Mesenchymal stem cell (in vitro differentiated cells and primary cell): ENCODE data around the gene ZNF385A.

Experiments
- DNase-seq: peaks from one replicate; pipeline ENCODE4 v3.0.0-alpha.2; 2013
- H2AFZ ChIP-seq: one replicate; pipeline ENCODE4 v1.6.1; 2013; ENCODE audit warnings: low read depth, mild to moderate bottlenecking, control low read depth, inconsistent platforms, low read length, moderate library complexity
- H2AK5ac ChIP-seq: 2 replicates; pipeline ENCODE4 v1.6.1; 2013; ENCODE audit warnings: low read length, moderate library complexity, mild to moderate bottlenecking, inconsistent platforms; ENCODE audit not compliant: severe bottlenecking
- H2BK120ac ChIP-seq: one replicate; pipeline ENCODE4 v1.6.1; 2013; ENCODE audit warnings: low read depth, mild to moderate bottlenecking, inconsistent platforms, low read length, moderate library complexity
- H2BK12ac ChIP-seq, 2 experiments: one replicate each; pipeline ENCODE4 v1.6.1; 2013; ENCODE audit warnings: inconsistent platforms in 2 of 2, low read length in 2 of 2, mild to moderate bottlenecking in 2 of 2, moderate library complexity in 2 of 2, control low read depth in 1 of 2
- H2BK15ac ChIP-seq: one replicate; pipeline ENCODE4 v1.6.1; 2013; ENCODE audit warnings: mild to moderate bottlenecking, low read depth, inconsistent platforms; ENCODE audit not compliant: poor library complexity, severe bottlenecking
- H2BK5ac ChIP-seq: 2 replicates; pipeline ENCODE4 v1.6.1; 2013; ENCODE audit warnings: low read depth, mild to moderate bottlenecking, low read length, control low read depth, inconsistent platforms; ENCODE audit not compliant: poor library complexity, severe bottlenecking
- H3K14ac ChIP-seq, 2 experiments: one replicate each; pipeline ENCODE4 v1.6.1; 2013; ENCODE audit warnings: inconsistent platforms in 2 of 2, low read length in 2 of 2, control low read depth in 1 of 2, mild to moderate bottlenecking in 1 of 2, moderate library complexity in 1 of 2
- H3K18ac ChIP-seq, 2 experiments: one replicate each; pipeline ENCODE4 v1.6.1; 2013; ENCODE audit warnings: inconsistent platforms in 2 of 2, low read length in 2 of 2, control low read depth in 1 of 2, low read depth in 1 of 2, mild to moderate bottlenecking in 1 of 2
- H3K23ac ChIP-seq, 2 experiments: one replicate each; pipeline ENCODE4 v1.6.1; 2013; ENCODE audit warnings: inconsistent platforms in 2 of 2, low read length in 2 of 2, mild to moderate bottlenecking in 2 of 2, moderate library complexity in 2 of 2, control low read depth in 1 of 2
- H3K27ac ChIP-seq: 2 replicates; pipeline ENCODE4 v1.5.1; 2013; ENCODE audit warnings: mild to moderate bottlenecking, moderate library complexity, low read length, control low read depth, inconsistent platforms; ENCODE audit not compliant: poor library complexity, severe bottlenecking
- H3K27me3 ChIP-seq, 2 experiments: 2 replicates each; pipeline versions ENCODE4 v1.6.1 to v1.7.0; 2013; ENCODE audit warnings: low read length in 2 of 2, mild to moderate bottlenecking in 2 of 2, moderate library complexity in 2 of 2, control low read depth in 1 of 2, inconsistent platforms in 1 of 2; ENCODE audit not compliant: control insufficient read depth in 1 of 2, insufficient read depth in 1 of 2
- H3K36me3 ChIP-seq, 2 experiments: 2 replicates each; pipeline versions ENCODE4 v1.6.1 to v1.7.0; 2013; ENCODE audit warnings: low read length in 2 of 2, control low read depth in 1 of 2, inconsistent platforms in 1 of 2, low read depth in 1 of 2, mild to moderate bottlenecking in 1 of 2; ENCODE audit not compliant: insufficient read depth in 2 of 2, control insufficient read depth in 1 of 2
- H3K4ac ChIP-seq, 2 experiments: one replicate each; pipeline ENCODE4 v1.6.1; 2013; ENCODE audit warnings: inconsistent platforms in 2 of 2, low read length in 2 of 2, mild to moderate bottlenecking in 2 of 2, moderate library complexity in 2 of 2, control low read depth in 1 of 2, low read depth in 1 of 2
- H3K4me1 ChIP-seq: 2 replicates; pipeline ENCODE4 v1.6.1; 2013; ENCODE audit warnings: low read depth, low read length, control low read depth; ENCODE audit not compliant: control insufficient read depth, insufficient read depth
- H3K4me2 ChIP-seq: 2 replicates; pipeline ENCODE4 v1.6.1; 2013; ENCODE audit warnings: low read length, mild to moderate bottlenecking, inconsistent platforms; ENCODE audit not compliant: poor library complexity, severe bottlenecking
- H3K4me3 ChIP-seq, 2 experiments: 2 replicates each; pipeline versions ENCODE4 v1.5.1 to v1.7.0; 2013; ENCODE audit warnings: low read length in 2 of 2, mild to moderate bottlenecking in 2 of 2, control low read depth in 1 of 2, low read depth in 1 of 2; ENCODE audit not compliant: insufficient read depth in 1 of 2
- H3K79me1 ChIP-seq: replicated peaks from 2 replicates; pipeline ENCODE4 v1.6.1; 2013; ENCODE audit warnings: mild to moderate bottlenecking, control low read depth, low read length, inconsistent platforms; ENCODE audit not compliant: poor library complexity, severe bottlenecking
- H3K9ac ChIP-seq: 2 replicates; pipeline ENCODE4 v1.7.0; 2013; ENCODE audit warnings: mild to moderate bottlenecking, low read length, moderate library complexity
- H3K9me3 ChIP-seq: 2 replicates; pipeline ENCODE4 v1.7.0; 2013; ENCODE audit warnings: mild to moderate bottlenecking, low read length; ENCODE audit not compliant: control insufficient read depth
- H4K8ac ChIP-seq: one replicate; pipeline ENCODE4 v1.6.1; 2013; ENCODE audit warnings: inconsistent platforms, mild to moderate bottlenecking, low read length, moderate library complexity
- H4K91ac ChIP-seq: one replicate; pipeline ENCODE4 v1.6.1; 2013; ENCODE audit warnings: mild to moderate bottlenecking, low read length, inconsistent platforms
- WGBS: methylation state at CpG from one replicate; pipeline ENCODE4 v1.1.7; 2013; ENCODE audit warnings: mixed read lengths; 5-methylcytosine and 5-hydroxymethylcytosine counted together

The ZNF385A gene

GRCh38 chr12:54338698-54339296 is 45.7 kb downstream of the ZNF385A start:
- H3K9ac ChIP-seq = no peak overlapping the region
- no peak overlapping the region for H2BK12ac ChIP-seq
- H3K36me3 ChIP-seq = peaks cover 19 to 36% of the 10 kb centered on the region in 2 experiments
- H3K4me1 ChIP-seq = peaks cover 3% of the 10 kb centered on the region
- H2BK120ac ChIP-seq = no peak overlapping the region
- H3K79me1 ChIP-seq = peaks cover 39% of the 10 kb centered on the region
- no peak overlapping the region for H2AFZ ChIP-seq
- H3K4me2 ChIP-seq = no peak overlapping the region
- no peak overlapping the region for H3K27ac ChIP-seq
- no peak overlapping the region for H3K4ac ChIP-seq
- DNase-seq = peak; percentile 24
- H3K9me3 ChIP-seq = no peaks in the 10 kb centered on the region
- H3K4me3 ChIP-seq = no peak overlapping the region
- no peak overlapping the region for H3K18ac ChIP-seq
- 92% methylated on average over 1 of the region's 4 CpGs for WGBS
- no peaks in the 10 kb centered on the region for H3K27me3 ChIP-seq
- no peak overlapping the region for H2AK5ac ChIP-seq
- H4K91ac ChIP-seq = no peak overlapping the region
- H4K8ac ChIP-seq = no peak overlapping the region
- H3K23ac ChIP-seq = no peak overlapping the region
- no peak overlapping the region for H2BK5ac ChIP-seq
- no peak overlapping the region for H2BK15ac ChIP-seq
- no peak overlapping the region for H3K14ac ChIP-seq

- Histone ChIP-seq H3K4me2 (no peak overlapping the region), H2BK12ac (no peak overlapping the region), H3K4me1 (peaks cover 3% of the 10 kb centered on the region), H4K91ac (no peak overlapping the region), H2AFZ (no peak overlapping the region), H3K4me3 (no peak overlapping the region), H3K9me3 (no peaks in the 10 kb centered on the region), H3K18ac (peak overlapping the region in 1 of 2 experiments; percentile 37), H3K36me3 (peaks cover 16 to 28% of the 10 kb centered on the region in 2 experiments), H3K79me1 (peaks cover 41% of the 10 kb centered on the region), H2BK120ac (no peak overlapping the region), H2BK5ac (no peak overlapping the region), H3K14ac (no peak overlapping the region), H3K23ac (no peak overlapping the region), H3K4ac (peak overlapping the region in 1 of 2 experiments; percentile 24), H3K27me3 (no peaks in the 10 kb centered on the region), H3K27ac (no peak overlapping the region), H3K9ac (no peak overlapping the region), H4K8ac (no peak overlapping the region), H2BK15ac (no peak overlapping the region), H2AK5ac (no peak overlapping the region)
- DNase-seq = peak; percentile 73
- 81% methylated on average over 1 of the region's 3 CpGs for WGBS
These were observed 46.5 kb downstream of the ZNF385A start for GRCh38 chr12:54337854-54338650.

- WGBS = 69% methylated on average over 3 of the region's 3 CpGs
- Histone ChIP-seq H2BK15ac (no peak overlapping the region), H3K4me1 (peaks cover 3% of the 10 kb centered on the region), H3K4me3 (no peak overlapping the region), H3K14ac (no peak overlapping the region), H3K79me1 (peaks cover 38% of the 10 kb centered on the region), H3K27ac (no peak overlapping the region), H3K9me3 (no peaks in the 10 kb centered on the region), H2BK12ac (no peak overlapping the region), H3K9ac (peak overlapping the region; percentile 50), H3K36me3 (peaks cover 12 to 21% of the 10 kb centered on the region in 2 experiments), H3K23ac (no peak overlapping the region), H3K18ac (no peak overlapping the region), H2AK5ac (no peak overlapping the region), H4K8ac (no peak overlapping the region), H3K27me3 (no peaks in the 10 kb centered on the region), H2BK120ac (no peak overlapping the region), H3K4me2 (no peak overlapping the region), H2BK5ac (no peak overlapping the region), H3K4ac (no peak overlapping the region), H4K91ac (no peak overlapping the region), H2AFZ (no peak overlapping the region)
- peak; percentile 32 for DNase-seq
These were observed 47.2 kb downstream of the ZNF385A start for GRCh38 chr12:54337280-54337842.

- Histone ChIP-seq H2BK120ac (no peak overlapping the region), H4K8ac (no peak overlapping the region), H2AK5ac (no peak overlapping the region), H2BK5ac (no peak overlapping the region), H3K4me3 (no peak overlapping the region), H3K18ac (no peak overlapping the region), H3K14ac (no peak overlapping the region), H3K4me2 (no peak overlapping the region), H3K4me1 (peaks cover 9% of the 10 kb centered on the region), H2AFZ (no peak overlapping the region), H3K36me3 (peaks cover 9 to 18% of the 10 kb centered on the region in 2 experiments), H3K79me1 (peaks cover 16% of the 10 kb centered on the region), H2BK15ac (no peak overlapping the region), H3K4ac (no peak overlapping the region), H3K27me3 (no peaks in the 10 kb centered on the region), H3K27ac (no peak overlapping the region), H4K91ac (no peak overlapping the region), H3K23ac (no peak overlapping the region), H2BK12ac (no peak overlapping the region), H3K9ac (no peak overlapping the region), H3K9me3 (no peaks in the 10 kb centered on the region)
- 97% methylated on average over 2 of the region's 4 CpGs for WGBS
- no peak for DNase-seq
These were observed 51.0 kb downstream of the ZNF385A start for GRCh38 chr12:54333420-54334034.
